Measurements from ENCODE around the gene GATA6.
"Not testable (repeated sequence)": the region's sequence is repeated elsewhere in the genome, so short reads cannot be mapped to it uniquely, and the experiment has no call there.

Gene GATA6

DNA sequence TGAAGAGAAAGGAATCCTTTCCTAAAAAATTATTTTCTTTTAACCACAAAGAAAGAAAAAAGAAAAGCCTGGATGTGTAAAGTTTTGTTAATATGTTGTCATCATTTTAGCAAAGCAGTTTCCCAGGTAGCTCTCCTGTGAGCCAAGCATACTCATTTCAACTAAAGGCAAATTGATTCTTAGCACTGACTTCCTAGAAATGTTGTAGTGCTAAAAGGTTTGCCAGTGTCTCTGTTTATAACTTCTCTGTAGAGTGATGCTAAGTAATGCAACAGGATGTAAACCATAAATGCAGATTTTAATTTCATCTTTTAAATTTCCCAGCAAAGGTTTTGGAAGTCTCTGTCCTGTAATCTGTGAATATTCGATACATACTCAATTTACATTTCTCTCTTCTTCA is 10.2 kb downstream of the GATA6 start:
- H3K27me3 ChIP-seq (ENCODE audit: insufficient read depth, low read length), result peaks cover 63% of the 10 kb centered on the region
- no peaks in the 10 kb centered on the region for H3K36me3 ChIP-seq (ENCODE audit: insufficient read depth, low read length)
- H2AFZ ChIP-seq (ENCODE audit: low read depth, low read length), result no peak overlapping the region

DNA sequence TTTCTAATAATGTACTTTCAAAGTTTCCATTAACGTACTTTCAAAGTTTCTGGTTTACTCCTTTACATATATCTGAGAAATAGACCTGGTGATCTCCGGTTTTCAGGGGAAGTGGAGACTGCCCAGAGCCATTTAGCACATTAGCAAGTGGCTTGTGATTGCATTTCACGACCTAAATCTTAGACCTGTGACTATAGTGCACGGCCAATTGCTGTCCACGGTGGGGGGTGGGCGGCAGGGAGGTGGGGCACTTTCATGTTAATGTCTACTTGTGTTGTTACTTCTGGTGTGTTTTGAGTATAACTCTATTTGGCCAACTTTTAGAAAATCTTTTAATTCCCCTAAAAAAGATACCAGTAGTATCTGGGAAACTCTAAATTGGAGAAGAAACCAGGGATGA is 11.3 kb downstream of the GATA6 start:
- Histone ChIP-seq H3K4me1 (ENCODE audit: insufficient read depth, low read length) (no peaks in the 10 kb centered on the region), H2AFZ (ENCODE audit: low read depth, low read length) (no peak overlapping the region), H3K27me3 (ENCODE audit: insufficient read depth, low read length) (peaks cover 54% of the 10 kb centered on the region), H3K4me3 (ENCODE audit: low read length) (no peak overlapping the region), H3K9me3 (ENCODE audit: low read length) (peaks cover 2% of the 10 kb centered on the region), H3K36me3 (ENCODE audit: insufficient read depth, low read length) (no peaks in the 10 kb centered on the region)

More for the DNA sequence above, 10.2 kb downstream of the GATA6 start:
- no peaks in the 10 kb centered on the region for H3K4me1 ChIP-seq (ENCODE audit: insufficient read depth, low read length)
- H3K4me3 ChIP-seq (ENCODE audit: low read length), result no peak overlapping the region
- H3K9me3 ChIP-seq (ENCODE audit: low read length), result peaks cover 2% of the 10 kb centered on the region

DNA sequence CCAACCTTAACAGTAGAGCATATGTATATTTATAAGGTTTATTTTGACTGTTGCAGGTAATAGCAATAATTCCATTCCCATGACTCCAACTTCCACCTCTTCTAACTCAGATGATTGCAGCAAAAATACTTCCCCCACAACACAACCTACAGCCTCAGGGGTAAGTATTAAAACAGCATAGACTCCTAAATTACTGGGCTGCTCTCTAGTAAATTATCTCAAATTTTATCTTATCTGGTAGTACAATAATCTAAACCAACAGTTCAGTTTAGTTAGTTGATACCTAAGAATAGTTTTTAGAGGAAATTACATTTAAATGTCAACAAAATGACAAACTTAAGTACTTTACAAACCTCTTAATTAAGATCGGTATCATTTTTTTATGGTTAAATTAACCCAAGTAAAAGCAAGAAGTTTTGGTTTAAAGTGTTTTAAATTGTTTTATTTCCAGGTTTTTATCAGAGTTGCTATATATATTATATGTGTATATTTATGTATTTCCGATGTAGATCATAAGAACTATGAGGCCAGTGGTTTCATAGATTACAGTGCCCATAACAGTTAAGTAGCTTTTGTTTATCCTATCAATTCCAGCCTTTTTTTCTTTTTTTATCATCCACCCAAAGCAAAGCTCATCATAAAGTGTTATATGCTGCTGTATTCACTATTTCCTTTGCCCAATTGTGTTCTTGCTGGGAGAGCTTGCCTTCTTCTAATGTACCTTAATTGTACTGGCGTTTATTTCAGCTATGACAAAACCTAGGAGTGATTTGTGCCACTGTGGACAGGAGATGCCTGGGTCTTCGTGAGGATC is 13.7 kb downstream of the GATA6 start:
- Histone ChIP-seq H3K4me3 (ENCODE audit: low read length) (no peak overlapping the region), H3K27me3 (ENCODE audit: insufficient read depth, low read length) (peaks cover 32% of the 10 kb centered on the region), H2AFZ (ENCODE audit: low read depth, low read length) (no peak overlapping the region), H3K4me1 (ENCODE audit: insufficient read depth, low read length) (no peaks in the 10 kb centered on the region), H3K9me3 (ENCODE audit: low read length) (no peaks in the 10 kb centered on the region), H3K36me3 (ENCODE audit: insufficient read depth, low read length) (no peaks in the 10 kb centered on the region)

DNA sequence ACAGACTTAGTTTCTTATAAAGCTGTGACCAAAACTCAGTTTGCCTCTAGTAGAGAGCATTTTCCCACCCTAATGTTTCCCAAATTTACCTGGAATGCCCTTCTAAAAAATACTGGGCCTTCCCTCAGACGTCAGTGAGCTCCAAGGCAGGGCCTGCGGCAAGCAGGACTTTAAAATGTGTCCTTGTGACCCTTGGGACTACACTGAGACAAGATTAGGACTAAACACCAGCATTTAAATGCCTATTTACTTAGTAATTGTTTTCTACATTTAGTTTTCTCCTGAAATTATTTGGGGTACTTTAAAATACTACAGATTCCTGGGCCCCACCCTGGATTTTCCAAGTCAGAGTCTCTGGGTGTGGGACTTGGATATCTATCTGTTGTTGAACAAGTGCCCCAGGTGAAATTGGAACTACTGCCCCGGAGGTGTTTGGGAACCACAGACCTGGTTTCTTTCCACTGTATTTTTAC is 14.3 kb downstream of the GATA6 start:
- Histone ChIP-seq H3K36me3 (ENCODE audit: insufficient read depth, low read length) (no peaks in the 10 kb centered on the region), H3K9me3 (ENCODE audit: low read length) (no peaks in the 10 kb centered on the region), H3K4me1 (ENCODE audit: insufficient read depth, low read length) (no peaks in the 10 kb centered on the region), H3K4me3 (ENCODE audit: low read length) (no peak overlapping the region), H2AFZ (ENCODE audit: low read depth, low read length) (no peak overlapping the region), H3K27me3 (ENCODE audit: insufficient read depth, low read length) (peaks cover 26% of the 10 kb centered on the region)

DNA sequence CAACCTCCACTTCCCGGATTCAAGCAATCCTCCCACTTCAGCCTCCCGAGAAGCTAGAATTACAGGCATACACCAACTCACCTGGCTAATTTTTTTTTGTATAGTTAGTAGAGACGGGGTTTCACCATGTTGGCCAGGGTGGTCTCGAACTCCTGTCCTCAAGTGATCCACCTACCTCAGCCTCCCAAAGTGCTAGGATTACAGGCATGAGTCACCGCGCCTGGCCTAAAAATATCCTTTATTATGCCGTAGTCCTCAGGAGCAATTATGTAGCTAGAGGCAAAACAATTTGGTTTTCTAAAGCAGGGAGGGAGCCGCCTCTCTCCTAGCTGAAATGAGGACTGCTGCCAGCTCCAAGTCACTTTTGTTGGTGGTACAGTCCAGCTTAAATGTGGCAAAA is 15.2 kb downstream of the GATA6 start:
- H3K4me1 ChIP-seq (ENCODE audit: insufficient read depth, low read length); H3K9me3 ChIP-seq (ENCODE audit: low read length); H3K4me3 ChIP-seq (ENCODE audit: low read length); H2AFZ ChIP-seq (ENCODE audit: low read depth, low read length); H3K36me3 ChIP-seq (ENCODE audit: insufficient read depth, low read length): not testable (repeated sequence)
- peaks cover 22% of the 10 kb centered on the region for H3K27me3 ChIP-seq (ENCODE audit: insufficient read depth, low read length)

DNA sequence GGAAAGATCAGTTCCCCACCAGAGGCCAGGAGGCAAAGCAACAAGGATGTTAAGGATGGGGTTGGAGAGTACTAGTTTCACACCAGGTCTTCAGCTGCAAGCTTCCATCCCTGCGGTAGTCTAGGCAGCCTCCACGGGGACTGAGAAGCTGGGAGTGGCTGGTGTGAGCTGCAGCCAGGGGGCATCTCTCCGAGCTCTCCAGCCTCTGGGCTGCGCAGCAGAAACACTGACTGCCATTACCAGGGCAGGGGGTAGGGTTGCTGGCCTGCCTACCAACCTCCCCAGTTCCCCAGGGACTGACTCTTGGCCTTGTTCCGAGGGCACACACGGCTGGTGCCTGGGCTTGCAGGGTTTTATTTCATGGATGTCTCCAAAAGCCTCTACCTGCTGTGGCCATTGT is 15.9 kb downstream of the GATA6 start:
- Histone ChIP-seq H2AFZ (ENCODE audit: low read depth, low read length) (no peak overlapping the region), H3K27me3 (ENCODE audit: insufficient read depth, low read length) (peaks cover 19% of the 10 kb centered on the region), H3K9me3 (ENCODE audit: low read length) (no peaks in the 10 kb centered on the region), H3K4me3 (ENCODE audit: low read length) (no peak overlapping the region), H3K4me1 (ENCODE audit: insufficient read depth, low read length) (no peaks in the 10 kb centered on the region), H3K36me3 (ENCODE audit: insufficient read depth, low read length) (no peaks in the 10 kb centered on the region)

DNA sequence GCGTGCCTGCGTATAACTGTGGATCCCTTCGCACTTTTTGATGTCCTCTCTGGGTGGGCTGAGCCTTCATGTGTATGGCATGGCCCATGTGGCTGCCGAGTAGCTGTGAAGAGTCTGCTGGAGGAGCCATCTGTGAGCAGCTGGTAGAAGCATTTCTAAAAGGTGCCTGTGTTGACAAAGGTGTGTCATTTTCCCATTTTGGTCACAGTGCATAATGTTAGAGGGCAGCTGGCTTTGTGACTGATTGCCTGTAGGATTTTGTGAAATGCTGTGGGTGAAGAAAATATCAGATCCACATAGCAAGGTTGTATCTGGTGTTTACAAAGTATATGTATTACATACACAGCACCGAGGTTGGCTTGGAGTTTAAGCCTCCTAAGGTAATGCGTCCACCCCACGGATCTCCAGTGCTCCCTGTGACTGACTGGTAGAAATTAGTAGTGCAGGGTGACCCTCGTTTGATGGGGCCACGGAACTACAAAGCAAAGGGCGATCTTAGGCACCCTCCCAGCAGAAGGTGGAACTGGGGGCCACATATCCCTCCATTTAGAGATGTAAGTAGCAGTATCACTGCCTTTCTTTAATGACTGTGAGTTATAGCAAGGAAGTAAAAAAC is 16.5 kb downstream of the GATA6 start:
- no peak overlapping the region for H3K4me3 ChIP-seq (ENCODE audit: low read length)
- no peaks in the 10 kb centered on the region for H3K4me1 ChIP-seq (ENCODE audit: insufficient read depth, low read length)
- no peaks in the 10 kb centered on the region for H3K36me3 ChIP-seq (ENCODE audit: insufficient read depth, low read length)

DNA sequence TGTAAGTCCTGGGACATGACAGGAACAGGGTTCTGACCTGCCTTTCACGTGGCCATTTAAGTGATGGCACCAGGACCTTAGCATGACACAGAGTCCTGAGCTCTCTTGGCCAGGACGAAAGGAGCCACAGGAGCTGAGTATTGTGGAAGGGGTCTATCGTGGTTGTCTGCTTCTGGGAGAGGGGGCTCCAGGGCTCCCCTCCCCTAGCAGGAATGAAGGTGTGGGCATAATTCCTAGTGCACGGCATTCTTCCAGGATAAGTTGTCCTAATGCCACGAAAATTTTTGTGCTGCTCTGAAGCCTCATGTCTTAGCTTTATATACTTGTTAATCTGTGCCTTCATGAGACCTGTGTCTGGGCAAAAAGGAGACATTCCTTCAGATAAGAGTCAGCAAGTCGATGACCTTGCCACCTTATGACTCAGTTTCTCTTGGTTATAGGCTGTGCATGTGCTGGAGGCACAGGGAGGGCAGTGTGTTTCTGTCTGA is 17.1 kb downstream of the GATA6 start:
- H3K4me1 ChIP-seq (ENCODE audit: insufficient read depth, low read length), result no peaks in the 10 kb centered on the region
- H3K27me3 ChIP-seq (ENCODE audit: insufficient read depth, low read length), result peaks cover 19% of the 10 kb centered on the region
- no peaks in the 10 kb centered on the region for H3K9me3 ChIP-seq (ENCODE audit: low read length)
- no peak overlapping the region for H3K4me3 ChIP-seq (ENCODE audit: low read length)
- no peak overlapping the region for H2AFZ ChIP-seq (ENCODE audit: low read depth, low read length)
- no peaks in the 10 kb centered on the region for H3K36me3 ChIP-seq (ENCODE audit: insufficient read depth, low read length)

More for the DNA sequence above, 16.5 kb downstream of the GATA6 start:
- Histone ChIP-seq H2AFZ (ENCODE audit: low read depth, low read length) (no peak overlapping the region), H3K27me3 (ENCODE audit: insufficient read depth, low read length) (peaks cover 22% of the 10 kb centered on the region), H3K9me3 (ENCODE audit: low read length) (no peaks in the 10 kb centered on the region)

DNA sequence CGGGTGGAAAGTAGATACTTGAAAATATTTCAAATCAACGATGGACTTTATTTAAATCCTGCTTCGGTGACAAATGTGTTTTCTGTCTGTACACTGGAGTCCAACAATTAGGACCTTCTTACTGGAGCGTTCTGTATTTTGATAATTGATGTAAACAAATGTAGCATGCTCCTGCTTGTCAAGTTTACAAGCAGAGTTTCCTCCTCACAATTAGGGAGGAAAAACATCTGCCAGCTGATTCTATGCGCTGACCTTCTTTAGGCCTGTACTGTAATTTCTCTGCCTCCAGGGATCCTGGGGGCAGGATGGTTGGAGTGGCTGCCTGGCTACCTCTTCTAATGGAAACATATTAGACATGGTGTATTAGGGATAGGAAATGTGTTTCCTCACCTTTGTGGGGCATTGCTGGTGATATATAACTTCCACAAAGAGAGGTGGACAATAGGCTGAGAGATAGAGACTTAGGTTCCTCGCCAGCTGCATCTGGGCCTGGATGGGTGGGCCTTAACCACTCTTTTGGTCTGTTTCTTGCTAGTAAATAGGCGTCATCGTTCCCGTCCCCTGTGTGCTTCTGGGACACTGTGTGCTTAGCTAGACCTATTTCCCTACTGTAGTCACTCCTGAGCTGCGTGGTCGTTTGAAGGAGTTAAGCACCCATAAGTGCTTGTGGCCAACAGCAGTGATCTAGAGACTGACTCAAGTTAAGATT is 19.3 kb downstream of the GATA6 start:
- H2AFZ ChIP-seq (ENCODE audit: low read depth, low read length), result no peak overlapping the region
- H3K4me3 ChIP-seq (ENCODE audit: low read length), result no peak overlapping the region
- H3K4me1 ChIP-seq (ENCODE audit: insufficient read depth, low read length), result no peaks in the 10 kb centered on the region
- no peaks in the 10 kb centered on the region for H3K9me3 ChIP-seq (ENCODE audit: low read length)
- no peaks in the 10 kb centered on the region for H3K36me3 ChIP-seq (ENCODE audit: insufficient read depth, low read length)
- peaks cover 16% of the 10 kb centered on the region for H3K27me3 ChIP-seq (ENCODE audit: insufficient read depth, low read length)

DNA sequence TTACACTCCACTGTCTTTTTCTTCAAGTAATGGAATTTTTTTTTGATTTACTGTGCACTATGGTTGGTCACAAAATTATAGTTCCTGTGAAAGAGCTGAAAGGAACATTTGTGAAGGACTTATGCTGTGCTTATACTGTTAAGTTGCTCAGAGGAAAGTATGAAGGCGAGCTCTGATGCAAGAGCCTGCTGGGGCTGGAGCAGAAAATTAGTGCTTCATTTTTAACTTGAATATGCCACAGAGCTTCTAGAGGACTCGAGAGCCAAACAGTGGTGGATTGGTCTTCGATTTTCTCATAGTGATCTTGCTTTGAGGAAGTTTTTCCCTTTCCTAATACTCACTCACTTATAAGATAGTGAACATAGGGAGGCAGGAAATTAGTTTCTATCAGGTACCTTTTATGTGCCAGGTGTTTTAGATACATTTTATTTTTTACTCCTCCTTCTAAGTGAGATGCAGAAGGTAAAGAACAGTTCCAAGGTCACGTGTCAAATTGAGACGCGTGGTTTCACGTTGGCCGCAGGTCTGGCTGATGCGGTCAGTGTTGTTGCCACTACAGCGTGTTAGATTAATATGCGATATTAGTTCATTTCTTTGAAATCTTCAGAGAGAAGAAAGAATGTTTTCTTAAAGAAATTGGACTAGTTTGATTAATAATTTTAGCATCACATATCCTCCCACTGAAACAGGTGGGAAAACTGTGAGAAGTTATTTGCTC is 20.2 kb downstream of the GATA6 start:
- Histone ChIP-seq H3K36me3 (ENCODE audit: insufficient read depth, low read length) (no peaks in the 10 kb centered on the region), H3K9me3 (ENCODE audit: low read length) (no peaks in the 10 kb centered on the region), H3K27me3 (ENCODE audit: insufficient read depth, low read length) (peaks cover 21% of the 10 kb centered on the region), H3K4me3 (ENCODE audit: low read length) (no peak overlapping the region), H2AFZ (ENCODE audit: low read depth, low read length) (no peak overlapping the region), H3K4me1 (ENCODE audit: insufficient read depth, low read length) (no peaks in the 10 kb centered on the region)

DNA sequence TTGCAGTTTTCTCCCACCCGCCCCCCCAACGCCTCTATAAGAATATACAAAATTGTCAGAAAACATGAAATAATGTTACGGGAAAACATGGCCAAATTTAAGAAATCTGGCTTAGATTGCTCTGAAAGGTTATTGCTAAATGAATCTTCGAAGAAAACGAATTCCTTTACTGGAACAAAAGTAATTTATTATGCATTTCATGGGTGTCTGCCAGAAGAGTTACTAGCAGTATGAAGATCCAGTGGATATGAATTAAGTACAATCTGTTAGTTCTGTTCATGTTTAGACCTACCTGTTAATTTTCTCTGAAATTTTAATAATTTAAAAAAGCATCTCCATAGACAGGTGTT is 21.9 kb downstream of the GATA6 start:
- no peaks in the 10 kb centered on the region for H3K4me1 ChIP-seq (ENCODE audit: insufficient read depth, low read length)
- no peak overlapping the region for H3K4me3 ChIP-seq (ENCODE audit: low read length)

DNA sequence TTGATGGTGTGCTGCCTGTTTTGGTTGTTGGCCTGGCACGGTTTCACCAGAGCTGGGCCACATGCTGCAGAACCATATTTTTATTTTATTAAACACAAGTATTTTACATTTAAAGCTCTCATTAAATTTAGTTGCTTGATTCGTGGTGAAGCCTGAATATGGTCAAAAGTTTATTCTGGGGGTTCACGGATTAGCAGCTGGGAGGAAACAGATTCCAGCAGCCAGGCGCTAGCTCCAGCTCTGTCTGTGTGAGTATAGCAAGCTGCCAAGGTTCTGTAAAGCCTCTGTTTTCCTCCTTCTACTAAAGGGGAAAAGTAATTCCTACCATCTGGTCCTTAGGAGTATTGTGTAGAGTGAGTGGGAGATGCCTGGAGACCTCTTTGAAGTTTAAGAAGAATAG is 22.5 kb downstream of the GATA6 start:
- Histone ChIP-seq H3K9me3 (ENCODE audit: low read length) (no peaks in the 10 kb centered on the region), H3K36me3 (ENCODE audit: insufficient read depth, low read length) (no peaks in the 10 kb centered on the region), H3K27me3 (ENCODE audit: insufficient read depth, low read length) (peaks cover 18% of the 10 kb centered on the region), H2AFZ (ENCODE audit: low read depth, low read length) (no peak overlapping the region), H3K4me3 (ENCODE audit: low read length) (no peak overlapping the region), H3K4me1 (ENCODE audit: insufficient read depth, low read length) (no peaks in the 10 kb centered on the region)

More for the DNA sequence above, 21.9 kb downstream of the GATA6 start:
- H3K27me3 ChIP-seq (ENCODE audit: insufficient read depth, low read length), result peaks cover 18% of the 10 kb centered on the region
- H3K36me3 ChIP-seq (ENCODE audit: insufficient read depth, low read length), result no peaks in the 10 kb centered on the region
- no peak overlapping the region for H2AFZ ChIP-seq (ENCODE audit: low read depth, low read length)
- H3K9me3 ChIP-seq (ENCODE audit: low read length), result no peaks in the 10 kb centered on the region

DNA sequence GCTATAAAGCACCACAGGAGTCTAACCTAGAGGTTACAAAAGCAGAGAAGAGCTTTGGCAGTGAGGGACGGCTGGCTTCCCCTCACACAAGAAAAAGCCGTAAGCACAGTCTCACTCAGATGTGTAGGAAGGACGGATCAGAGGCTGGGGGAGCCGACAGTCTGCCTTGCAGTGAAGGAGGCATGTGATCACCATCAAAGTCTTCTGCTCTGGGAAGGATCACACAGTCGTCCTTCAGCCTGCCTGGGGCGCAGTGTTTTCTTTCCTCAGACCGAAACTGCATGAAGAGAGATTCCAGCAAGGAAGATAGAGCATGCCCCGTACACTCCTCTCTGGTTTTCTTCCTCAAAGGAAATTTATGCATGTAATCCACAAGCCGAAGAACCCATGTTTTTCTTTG is 24.1 kb downstream of the GATA6 start:
- no peaks in the 10 kb centered on the region for H3K4me1 ChIP-seq (ENCODE audit: insufficient read depth, low read length)
- H2AFZ ChIP-seq (ENCODE audit: low read depth, low read length), result no peak overlapping the region
- no peak overlapping the region for H3K4me3 ChIP-seq (ENCODE audit: low read length)

More for the DNA sequence above, 24.1 kb downstream of the GATA6 start:
- H3K27me3 ChIP-seq (ENCODE audit: insufficient read depth, low read length), result peaks cover 18% of the 10 kb centered on the region
- H3K9me3 ChIP-seq (ENCODE audit: low read length), result no peaks in the 10 kb centered on the region
- H3K36me3 ChIP-seq (ENCODE audit: insufficient read depth, low read length), result no peaks in the 10 kb centered on the region

Data from neuron (in vitro differentiated cells).